SK-N-SH (cell line): Measurements from ENCODE around the gene OXSM. TPM values are rescaled to one million over a fixed set of nuclear protein-coding genes. Genes with fewer than 3 reads are reported as not detected.

Experiments used
- CTCF ChIA-PET: fragments of 300-600, 350-600 bp; formaldehyde crosslinking; extraction: SDS; loops from one replicate; lab custom pipeline; 2021; lab: Yijun Ruan, JAX
- POLR2A ChIA-PET: fragments of 350-600 bp; sonication (Branson Sonifier 250); formaldehyde crosslinking; extraction: SDS; loops from one replicate; lab custom pipeline; 2020; ENCODE audit warnings: antibody characterized with exemption, inconsistent platforms; lab: Yijun Ruan, JAX
- DNase-seq: peaks from one replicate; pipeline ENCODE4 v3.0.0; 2012
- H2AFZ ChIP-seq: fragments of 200-600 bp; sonication (generic); 2 replicates; pipeline ENCODE4 v1.8.1; 2016; ENCODE audit warnings: antibody characterized with exemption, mild to moderate bottlenecking, low read depth
- H3F3A ChIP-seq: fragments of 200-600 bp; sonication (generic); replicated peaks from 2 replicates; pipeline ENCODE3; 2016; ENCODE audit warnings: antibody characterized with exemption, mild to moderate bottlenecking; ENCODE audit not compliant: insufficient read depth
- H3K27ac ChIP-seq, 2 experiments: fragments of 200-500 bp in 1 of 2; fragments of 200-600 bp in 1 of 2; sonication (Bioruptor generic) in 1 of 2; sonication (generic), shearing (Covaris generic) in 1 of 2; 2 replicates each; pipeline versions ENCODE4 v1.5.1 to v1.6.1; 2014 to 2016; ENCODE audit warnings: low read depth in 2 of 2, inconsistent platforms in 1 of 2, low read length in 1 of 2, mild to moderate bottlenecking in 1 of 2, mixed read lengths in 1 of 2
- H3K27me3 ChIP-seq: fragments of 200-600 bp; sonication (generic), shearing (Covaris generic); 2 replicates; pipeline ENCODE4 v1.6.1; 2016; ENCODE audit warnings: mixed run types; ENCODE audit not compliant: insufficient read depth
- H3K36me3 ChIP-seq, 2 experiments: fragments of 200-500 bp in 1 of 2; fragments of 200-600 bp in 1 of 2; sonication (Bioruptor generic) in 1 of 2; sonication (generic) in 1 of 2; replicated peaks in 1 of 2; 2 replicates each; pipeline versions ENCODE3 to v1.5.1; 2014 to 2016; ENCODE audit warnings: low read length in 1 of 2, mild to moderate bottlenecking in 1 of 2; ENCODE audit not compliant: insufficient read depth in 2 of 2, control insufficient read depth in 1 of 2
- H3K4me1 ChIP-seq, 2 experiments: fragments of 200-500 bp in 1 of 2; fragments of 200-600 bp in 1 of 2; sonication (Bioruptor generic) in 1 of 2; sonication (generic), shearing (Covaris generic) in 1 of 2; 2 replicates each; pipeline versions ENCODE4 v1.5.1 to v1.6.1; 2014 to 2016; ENCODE audit warnings: low read depth in 1 of 2, low read length in 1 of 2, mixed run types in 1 of 2; ENCODE audit not compliant: insufficient read depth in 2 of 2, control insufficient read depth in 1 of 2
- H3K4me2 ChIP-seq: fragments of 200-600 bp; sonication (generic), shearing (Covaris generic); 2 replicates; pipeline ENCODE4 v1.6.1; 2017; ENCODE audit warnings: mixed run types
- H3K4me3 ChIP-seq, 2 experiments: fragments of 200-500 bp in 1 of 2; fragments of 200-600 bp in 1 of 2; sonication (Bioruptor generic) in 1 of 2; sonication (generic), shearing (Covaris generic) in 1 of 2; 2 replicates each; pipeline versions ENCODE4 v1.5.1 to v1.8.1; 2014 to 2016; ENCODE audit warnings: low read depth in 2 of 2, inconsistent platforms in 1 of 2, low read length in 1 of 2, mild to moderate bottlenecking in 1 of 2, mixed read lengths in 1 of 2, moderate library complexity in 1 of 2
- H3K79me2 ChIP-seq: fragments of 200-600 bp; sonication (generic); 2 replicates; pipeline ENCODE4 v1.8.1; 2017; ENCODE audit warnings: mild to moderate bottlenecking; ENCODE audit not compliant: insufficient read depth
- H3K9ac ChIP-seq: fragments of 200-600 bp; sonication (generic); 2 replicates; pipeline ENCODE4 v1.6.1; 2017; ENCODE audit warnings: mixed run types
- H3K9me2 ChIP-seq: fragments of 200-600 bp; sonication (generic); 2 replicates; pipeline ENCODE4 v1.6.1; 2017; ENCODE audit warnings: mixed run types
- H3K9me3 ChIP-seq: fragments of 200-600 bp; sonication (generic); 2 replicates; pipeline ENCODE4 v1.6.1; 2017; ENCODE audit warnings: mixed run types, mild to moderate bottlenecking, moderate library complexity
- H4K20me1 ChIP-seq: fragments of 200-600 bp; sonication (generic); 2 replicates; pipeline ENCODE4 v1.6.1; 2017; ENCODE audit warnings: mild to moderate bottlenecking, mixed run types; ENCODE audit not compliant: insufficient read depth
- ELF1 ChIP-seq: IDR thresholded peaks from 2 replicates; pipeline ENCODE4 v1.4.0; 2012
- FOSL2 ChIP-seq: IDR thresholded peaks from 2 replicates; pipeline ENCODE4 v1.4.0; 2012; ENCODE audit warnings: low read depth, mild to moderate bottlenecking, moderate library complexity, borderline replicate concordance
- FOXJ3 ChIP-seq: sonication (generic); formaldehyde crosslinking; IDR thresholded peaks from 2 replicates; pipeline ENCODE4 v1.5.1; 2020; ENCODE audit warnings: mild to moderate bottlenecking, missing genetic modification reagents
- JUND ChIP-seq: IDR thresholded peaks from 2 replicates; pipeline ENCODE4 v1.4.0; 2012
- MXI1 ChIP-seq: IDR thresholded peaks from 2 replicates; pipeline ENCODE4 v1.6.1; 2012; ENCODE audit warnings: mild to moderate bottlenecking, low read depth, low read length, improper control_type of control experiment
- NRF1 ChIP-seq: IDR thresholded peaks from 2 replicates; pipeline ENCODE4 v1.6.1; 2012; ENCODE audit warnings: low read depth, mild to moderate bottlenecking, low read length
- RFX5 ChIP-seq: IDR thresholded peaks from 2 replicates; pipeline ENCODE4 v1.6.1; 2012; ENCODE audit warnings: mild to moderate bottlenecking, improper control_type of control experiment, low read length
- SMC3 ChIP-seq: IDR thresholded peaks from 2 replicates; pipeline ENCODE4 v1.6.1; 2012; ENCODE audit warnings: low read depth, low read length, improper control_type of control experiment
- TAF1 ChIP-seq: IDR thresholded peaks from 2 replicates; pipeline ENCODE4 v1.6.1; 2012; ENCODE audit warnings: low read depth, mild to moderate bottlenecking, low read length, moderate library complexity, borderline replicate concordance
- TCF12 ChIP-seq: IDR thresholded peaks from 2 replicates; pipeline ENCODE4 v1.4.0; 2012
- WGBS: methylation state at CpG from one replicate; pipeline ENCODE4 v1.1.6; 2017; ENCODE audit warnings: low lambda C conversion rate; 5-methylcytosine and 5-hydroxymethylcytosine counted together
- polyA plus RNA-seq, 3 experiments: library from polyadenylated mRNA; depleted of rRNA; stranded (reverse); fragments of >200 nt; gene quantifications; 2 replicates each; pipeline ENCODE4 v1.2.3, GENCODE V29; 2012
- TF ChIP-seq, protein P1 (sequence below): IDR thresholded peaks from 2 replicates; pipeline ENCODE4 v1.6.1; 2012; ENCODE audit warnings: mild to moderate bottlenecking, low read depth, low read length, moderate library complexity

The OXSM gene
- polyA plus RNA-seq, 1 of the 3 experiments (the other 2 are of a cell fraction), result 12.1 TPM

- Histone ChIP-seq H4K20me1 (no peaks in the 10 kb centered on the region), H3K4me3 (no peak overlapping the region), H3K4me1 (peaks cover 8 to 17% of the 10 kb centered on the region in 2 experiments; a peak in 3 of 4 replicates), H3K9me3 (no peaks in the 10 kb centered on the region), H2AFZ (no peak overlapping the region), H3K27ac (no peak overlapping the region), H3K27me3 (no peaks in the 10 kb centered on the region), H3K4me2 (no peak overlapping the region), H3K79me2 (peaks cover 30% of the 10 kb centered on the region), H3K9me2 (no peaks in the 10 kb centered on the region), H3F3A (peaks cover 6% of the 10 kb centered on the region), H3K36me3 (no peaks in the 10 kb centered on the region), H3K9ac (no peak overlapping the region)
- 94% methylated on average over 1 of the region's 1 CpG for WGBS
- POLR2A ChIA-PET, result no interaction called here
- CTCF ChIA-PET, result interaction anchor here (1.9 kb wide), 1 partner anchor 137 kb away, joined by 9 read pairs; no protein-coding TSS in a partner anchor
- no peak for TF ChIP-seq JUND
- no peak for TF ChIP-seq TCF12
- TF ChIP-seq FOSL2, result no peak
- TF ChIP-seq, protein P1, sequence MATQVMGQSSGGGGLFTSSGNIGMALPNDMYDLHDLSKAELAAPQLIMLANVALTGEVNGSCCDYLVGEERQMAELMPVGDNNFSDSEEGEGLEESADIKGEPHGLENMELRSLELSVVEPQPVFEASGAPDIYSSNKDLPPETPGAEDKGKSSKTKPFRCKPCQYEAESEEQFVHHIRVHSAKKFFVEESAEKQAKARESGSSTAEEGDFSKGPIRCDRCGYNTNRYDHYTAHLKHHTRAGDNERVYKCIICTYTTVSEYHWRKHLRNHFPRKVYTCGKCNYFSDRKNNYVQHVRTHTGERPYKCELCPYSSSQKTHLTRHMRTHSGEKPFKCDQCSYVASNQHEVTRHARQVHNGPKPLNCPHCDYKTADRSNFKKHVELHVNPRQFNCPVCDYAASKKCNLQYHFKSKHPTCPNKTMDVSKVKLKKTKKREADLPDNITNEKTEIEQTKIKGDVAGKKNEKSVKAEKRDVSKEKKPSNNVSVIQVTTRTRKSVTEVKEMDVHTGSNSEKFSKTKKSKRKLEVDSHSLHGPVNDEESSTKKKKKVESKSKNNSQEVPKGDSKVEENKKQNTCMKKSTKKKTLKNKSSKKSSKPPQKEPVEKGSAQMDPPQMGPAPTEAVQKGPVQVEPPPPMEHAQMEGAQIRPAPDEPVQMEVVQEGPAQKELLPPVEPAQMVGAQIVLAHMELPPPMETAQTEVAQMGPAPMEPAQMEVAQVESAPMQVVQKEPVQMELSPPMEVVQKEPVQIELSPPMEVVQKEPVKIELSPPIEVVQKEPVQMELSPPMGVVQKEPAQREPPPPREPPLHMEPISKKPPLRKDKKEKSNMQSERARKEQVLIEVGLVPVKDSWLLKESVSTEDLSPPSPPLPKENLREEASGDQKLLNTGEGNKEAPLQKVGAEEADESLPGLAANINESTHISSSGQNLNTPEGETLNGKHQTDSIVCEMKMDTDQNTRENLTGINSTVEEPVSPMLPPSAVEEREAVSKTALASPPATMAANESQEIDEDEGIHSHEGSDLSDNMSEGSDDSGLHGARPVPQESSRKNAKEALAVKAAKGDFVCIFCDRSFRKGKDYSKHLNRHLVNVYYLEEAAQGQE, result no peak
- no peak for TF ChIP-seq SMC3
- no peak for TF ChIP-seq RFX5
- DNase-seq, result no peak
Measured at GRCh38 chr3:25784971-25785370, 4.9 kb upstream of the OXSM start.

DNA sequence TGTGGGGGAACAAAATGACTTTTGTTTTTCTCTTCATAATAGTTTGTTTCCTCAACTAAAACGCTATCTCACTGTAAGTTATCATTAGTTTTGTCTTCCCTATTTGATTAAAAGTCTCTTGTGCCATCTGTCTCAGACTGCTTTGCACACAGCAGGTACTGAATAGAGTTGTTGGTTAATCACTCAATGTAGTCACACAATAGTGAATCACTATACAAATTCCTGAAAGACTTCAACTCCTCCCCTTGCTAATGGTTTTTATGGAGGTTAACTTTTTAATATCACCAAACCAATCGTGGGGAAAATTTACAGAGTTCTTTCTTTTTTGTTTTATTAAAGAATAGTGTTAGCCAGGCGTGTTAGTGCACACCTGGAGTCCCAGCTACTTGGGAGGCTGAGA lies 4.1 kb upstream of the OXSM start:
- Histone ChIP-seq H3K79me2 (peaks cover 25% of the 10 kb centered on the region), H3K9me2 (no peaks in the 10 kb centered on the region), H2AFZ (no peak overlapping the region), H3K4me2 (no peak overlapping the region), H3F3A (peaks cover 6% of the 10 kb centered on the region), H4K20me1 (no peaks in the 10 kb centered on the region), H3K9me3 (no peaks in the 10 kb centered on the region)
- no peak for DNase-seq
- CTCF ChIA-PET, result no interaction called here
- TF ChIP-seq ELF1 (no peak), TAF1 (no peak), JUND (no peak), TCF12 (no peak)
- TF ChIP-seq, all 33 proteins: peak for 0
- H3K27me3 ChIP-seq, result no peaks in the 10 kb centered on the region
- no peak overlapping the region for H3K27ac ChIP-seq
- POLR2A ChIA-PET, result no interaction called here
- WGBS, result 85% methylated on average over 3 of the region's 3 CpGs
- no peaks in the 10 kb centered on the region for H3K36me3 ChIP-seq
- H3K4me3 ChIP-seq, result no peak overlapping the region
- H3K9ac ChIP-seq, result no peak overlapping the region
- peaks cover 8 to 17% of the 10 kb centered on the region in 2 experiments; a peak in 3 of 4 replicates for H3K4me1 ChIP-seq

DNA sequence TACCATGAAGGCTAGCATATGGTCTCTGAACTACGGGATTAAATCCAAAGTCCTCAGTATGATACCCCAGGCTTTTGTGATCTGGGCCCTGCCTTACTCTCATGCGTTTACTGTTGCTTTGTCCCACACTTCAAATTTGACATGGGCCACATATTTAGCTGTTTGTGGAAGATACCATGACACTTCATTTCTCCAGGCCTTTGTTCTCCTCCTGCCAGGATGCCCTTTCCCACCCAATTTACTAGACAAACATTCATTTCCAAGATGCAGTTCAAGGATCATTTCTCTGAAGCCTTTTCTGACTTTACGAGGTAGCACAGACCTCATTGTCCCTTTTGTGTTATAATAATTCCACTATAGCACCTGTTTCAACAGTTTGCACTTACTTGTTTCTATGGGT lies 2.2 kb upstream of the OXSM start:
- TF ChIP-seq FOXJ3 (CRISPR knock-in tag) (no peak), JUND (no peak), NRF1 (no peak), TAF1 (no peak), MXI1 (no peak)
- TF ChIP-seq, all 33 proteins: peak for 0
- POLR2A ChIA-PET, result no interaction called here
- Histone ChIP-seq H3K4me3 (no peak overlapping the region), H2AFZ (no peak overlapping the region), H3K9me2 (no peaks in the 10 kb centered on the region), H3K9ac (no peak overlapping the region), H4K20me1 (no peaks in the 10 kb centered on the region), H3F3A (peaks cover 6% of the 10 kb centered on the region), H3K27me3 (no peaks in the 10 kb centered on the region), H3K27ac (no peak overlapping the region), H3K4me1 (peaks cover 0 to 15% of the 10 kb centered on the region in 2 experiments; a peak in 2 of 4 replicates), H3K79me2 (peaks cover 15% of the 10 kb centered on the region; the same call in 1 of the 2 replicates), H3K4me2 (no peak overlapping the region), H3K36me3 (peaks cover 2 to 4% of the 10 kb centered on the region in 2 experiments), H3K9me3 (no peaks in the 10 kb centered on the region)
- CTCF ChIA-PET, result no interaction called here
- WGBS, result 90% methylated on average over 3 of the region's 3 CpGs
- no peak for DNase-seq
